ENCODE results near the gene MCRIP1. TPM values are rescaled to one million over a fixed set of nuclear protein-coding genes. Genes with fewer than 3 reads are reported as not detected.

The MCRIP1 gene
- total and polyA plus RNA-seq, 2 of the 13 experiments (the other 11 are each of a cell fraction or from before 2014, with no cell fraction given), result 79.7 to 84.9 TPM

DNA sequence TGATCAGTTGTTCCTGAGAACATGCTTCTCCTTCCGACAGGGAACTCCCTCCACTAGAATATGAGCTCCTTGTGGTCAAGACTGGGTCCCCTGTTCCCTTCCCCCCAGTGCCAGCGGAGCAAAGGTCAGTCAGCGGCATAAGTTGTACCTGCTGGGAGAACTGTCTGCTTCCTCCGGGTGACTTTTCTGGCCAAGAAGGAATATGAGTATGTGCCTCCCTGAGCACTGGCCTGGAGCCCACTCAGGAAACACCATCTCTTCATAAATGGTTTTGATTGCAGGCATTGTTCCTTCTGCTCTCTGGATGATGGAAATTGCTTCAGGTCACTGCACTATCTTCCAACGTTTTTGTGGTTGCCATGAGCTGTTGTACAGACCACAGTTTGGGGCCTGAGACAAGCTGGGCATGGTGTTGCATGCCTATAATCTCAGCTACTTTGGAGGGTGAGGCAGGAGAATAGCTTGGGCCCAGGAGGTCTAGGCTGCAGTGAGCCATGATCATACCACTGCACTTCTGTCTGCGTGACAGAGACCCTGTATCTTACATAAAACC is 30.1 kb upstream of the MCRIP1 start (continued):
- TF ChIP-seq, protein P1, sequence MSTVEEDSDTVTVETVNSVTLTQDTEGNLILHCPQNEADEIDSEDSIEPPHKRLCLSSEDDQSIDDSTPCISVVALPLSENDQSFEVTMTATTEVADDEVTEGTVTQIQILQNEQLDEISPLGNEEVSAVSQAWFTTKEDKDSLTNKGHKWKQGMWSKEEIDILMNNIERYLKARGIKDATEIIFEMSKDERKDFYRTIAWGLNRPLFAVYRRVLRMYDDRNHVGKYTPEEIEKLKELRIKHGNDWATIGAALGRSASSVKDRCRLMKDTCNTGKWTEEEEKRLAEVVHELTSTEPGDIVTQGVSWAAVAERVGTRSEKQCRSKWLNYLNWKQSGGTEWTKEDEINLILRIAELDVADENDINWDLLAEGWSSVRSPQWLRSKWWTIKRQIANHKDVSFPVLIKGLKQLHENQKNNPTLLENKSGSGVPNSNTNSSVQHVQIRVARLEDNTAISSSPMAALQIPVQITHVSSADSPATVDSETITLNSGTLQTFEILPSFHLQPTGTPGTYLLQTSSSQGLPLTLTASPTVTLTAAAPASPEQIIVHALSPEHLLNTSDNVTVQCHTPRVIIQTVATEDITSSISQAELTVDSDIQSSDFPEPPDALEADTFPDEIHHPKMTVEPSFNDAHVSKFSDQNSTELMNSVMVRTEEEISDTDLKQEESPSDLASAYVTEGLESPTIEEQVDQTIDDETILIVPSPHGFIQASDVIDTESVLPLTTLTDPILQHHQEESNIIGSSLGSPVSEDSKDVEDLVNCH (CRISPR knock-in tag; IDR thresholded peaks at IDR 0.05), result 0 out of 2 replicates have a peak, but pooled peaks have one; percentile 56
- TF ChIP-seq ZNF772 (CRISPR knock-in tag; IDR thresholded peaks at IDR 0.05), result no peak
- TF ChIP-seq TOE1 (CRISPR knock-in tag; IDR thresholded peaks at IDR 0.05), result no peak
- TF ChIP-seq SALL2 (CRISPR knock-in tag; IDR thresholded peaks at IDR 0.05), result no peak
- TF ChIP-seq, protein P2, sequence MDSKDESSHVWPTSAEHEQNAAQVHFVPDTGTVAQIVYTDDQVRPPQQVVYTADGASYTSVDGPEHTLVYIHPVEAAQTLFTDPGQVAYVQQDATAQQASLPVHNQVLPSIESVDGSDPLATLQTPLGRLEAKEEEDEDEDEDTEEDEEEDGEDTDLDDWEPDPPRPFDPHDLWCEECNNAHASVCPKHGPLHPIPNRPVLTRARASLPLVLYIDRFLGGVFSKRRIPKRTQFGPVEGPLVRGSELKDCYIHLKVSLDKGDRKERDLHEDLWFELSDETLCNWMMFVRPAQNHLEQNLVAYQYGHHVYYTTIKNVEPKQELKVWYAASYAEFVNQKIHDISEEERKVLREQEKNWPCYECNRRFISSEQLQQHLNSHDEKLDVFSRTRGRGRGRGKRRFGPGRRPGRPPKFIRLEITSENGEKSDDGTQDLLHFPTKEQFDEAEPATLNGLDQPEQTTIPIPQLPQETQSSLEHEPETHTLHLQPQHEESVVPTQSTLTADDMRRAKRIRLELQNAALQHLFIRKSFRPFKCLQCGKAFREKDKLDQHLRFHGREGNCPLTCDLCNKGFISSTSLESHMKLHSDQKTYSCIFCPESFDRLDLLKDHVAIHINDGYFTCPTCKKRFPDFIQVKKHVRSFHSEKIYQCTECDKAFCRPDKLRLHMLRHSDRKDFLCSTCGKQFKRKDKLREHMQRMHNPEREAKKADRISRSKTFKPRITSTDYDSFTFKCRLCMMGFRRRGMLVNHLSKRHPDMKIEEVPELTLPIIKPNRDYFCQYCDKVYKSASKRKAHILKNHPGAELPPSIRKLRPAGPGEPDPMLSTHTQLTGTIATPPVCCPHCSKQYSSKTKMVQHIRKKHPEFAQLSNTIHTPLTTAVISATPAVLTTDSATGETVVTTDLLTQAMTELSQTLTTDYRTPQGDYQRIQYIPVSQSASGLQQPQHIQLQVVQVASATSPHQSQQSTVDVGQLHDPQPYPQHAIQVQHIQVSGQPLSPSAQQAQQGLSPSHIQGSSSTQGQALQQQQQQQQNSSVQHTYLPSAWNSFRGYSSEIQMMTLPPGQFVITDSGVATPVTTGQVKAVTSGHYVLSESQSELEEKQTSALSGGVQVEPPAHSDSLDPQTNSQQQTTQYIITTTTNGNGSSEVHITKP (CRISPR knock-in tag; IDR thresholded peaks at IDR 0.05; ENCODE audit: low read depth), result no peak
- 0 out of 2 replicates have a peak, but pooled peaks have one; percentile 78 for TF ChIP-seq GTF3A (CRISPR knock-in tag; conservative IDR thresholded peaks at IDR 0.05)
- 0 out of 2 replicates have a peak, but pooled peaks have one; percentile 65 for TF ChIP-seq SMAD1 (CRISPR knock-in tag; IDR thresholded peaks at IDR 0.05; ENCODE audit: borderline replicate concordance, low read depth)
- TF ChIP-seq DPF2 (CRISPR knock-in tag; IDR thresholded peaks at IDR 0.05; ENCODE audit: borderline replicate concordance, low read depth), result 0 out of 2 replicates have a peak, but pooled peaks have one; percentile 26
- TF ChIP-seq ZNF350 (CRISPR knock-in tag; IDR thresholded peaks at IDR 0.05; ENCODE audit: borderline replicate concordance, low read depth), result 0 out of 2 replicates have a peak, but pooled peaks have one; percentile 29
- TF ChIP-seq SSRP1 (CRISPR knock-in tag; IDR thresholded peaks at IDR 0.05), result peak; percentile 24; the same call in 1 of the 2 replicates
- no peak for TF ChIP-seq ZNF614 (CRISPR knock-in tag; IDR thresholded peaks at IDR 0.05; ENCODE audit: borderline replicate concordance)
- 0 out of 2 replicates have a peak, but pooled peaks have one; percentile 27 for TF ChIP-seq ZFP82 (CRISPR knock-in tag; IDR thresholded peaks at IDR 0.05; ENCODE audit: borderline replicate concordance)
- TF ChIP-seq, protein P3, sequence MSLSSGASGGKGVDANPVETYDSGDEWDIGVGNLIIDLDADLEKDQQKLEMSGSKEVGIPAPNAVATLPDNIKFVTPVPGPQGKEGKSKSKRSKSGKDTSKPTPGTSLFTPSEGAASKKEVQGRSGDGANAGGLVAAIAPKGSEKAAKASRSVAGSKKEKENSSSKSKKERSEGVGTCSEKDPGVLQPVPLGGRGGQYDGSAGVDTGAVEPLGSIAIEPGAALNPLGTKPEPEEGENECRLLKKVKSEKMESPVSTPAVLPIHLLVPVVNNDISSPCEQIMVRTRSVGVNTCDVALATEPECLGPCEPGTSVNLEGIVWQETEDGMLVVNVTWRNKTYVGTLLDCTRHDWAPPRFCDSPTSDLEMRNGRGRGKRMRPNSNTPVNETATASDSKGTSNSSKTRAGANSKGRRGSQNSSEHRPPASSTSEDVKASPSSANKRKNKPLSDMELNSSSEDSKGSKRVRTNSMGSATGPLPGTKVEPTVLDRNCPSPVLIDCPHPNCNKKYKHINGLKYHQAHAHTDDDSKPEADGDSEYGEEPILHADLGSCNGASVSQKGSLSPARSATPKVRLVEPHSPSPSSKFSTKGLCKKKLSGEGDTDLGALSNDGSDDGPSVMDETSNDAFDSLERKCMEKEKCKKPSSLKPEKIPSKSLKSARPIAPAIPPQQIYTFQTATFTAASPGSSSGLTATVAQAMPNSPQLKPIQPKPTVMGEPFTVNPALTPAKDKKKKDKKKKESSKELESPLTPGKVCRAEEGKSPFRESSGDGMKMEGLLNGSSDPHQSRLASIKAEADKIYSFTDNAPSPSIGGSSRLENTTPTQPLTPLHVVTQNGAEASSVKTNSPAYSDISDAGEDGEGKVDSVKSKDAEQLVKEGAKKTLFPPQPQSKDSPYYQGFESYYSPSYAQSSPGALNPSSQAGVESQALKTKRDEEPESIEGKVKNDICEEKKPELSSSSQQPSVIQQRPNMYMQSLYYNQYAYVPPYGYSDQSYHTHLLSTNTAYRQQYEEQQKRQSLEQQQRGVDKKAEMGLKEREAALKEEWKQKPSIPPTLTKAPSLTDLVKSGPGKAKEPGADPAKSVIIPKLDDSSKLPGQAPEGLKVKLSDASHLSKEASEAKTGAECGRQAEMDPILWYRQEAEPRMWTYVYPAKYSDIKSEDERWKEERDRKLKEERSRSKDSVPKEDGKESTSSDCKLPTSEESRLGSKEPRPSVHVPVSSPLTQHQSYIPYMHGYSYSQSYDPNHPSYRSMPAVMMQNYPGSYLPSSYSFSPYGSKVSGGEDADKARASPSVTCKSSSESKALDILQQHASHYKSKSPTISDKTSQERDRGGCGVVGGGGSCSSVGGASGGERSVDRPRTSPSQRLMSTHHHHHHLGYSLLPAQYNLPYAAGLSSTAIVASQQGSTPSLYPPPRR (CRISPR knock-in tag; IDR thresholded peaks at IDR 0.05; ENCODE audit: borderline replicate concordance), result 0 out of 2 replicates have a peak, but pooled peaks have one; percentile 10
- peak; percentile 73; the same call in 1 of the 2 replicates for TF ChIP-seq ZBTB38 (CRISPR knock-in tag; IDR thresholded peaks at IDR 0.05)
- TF ChIP-seq, protein P4, sequence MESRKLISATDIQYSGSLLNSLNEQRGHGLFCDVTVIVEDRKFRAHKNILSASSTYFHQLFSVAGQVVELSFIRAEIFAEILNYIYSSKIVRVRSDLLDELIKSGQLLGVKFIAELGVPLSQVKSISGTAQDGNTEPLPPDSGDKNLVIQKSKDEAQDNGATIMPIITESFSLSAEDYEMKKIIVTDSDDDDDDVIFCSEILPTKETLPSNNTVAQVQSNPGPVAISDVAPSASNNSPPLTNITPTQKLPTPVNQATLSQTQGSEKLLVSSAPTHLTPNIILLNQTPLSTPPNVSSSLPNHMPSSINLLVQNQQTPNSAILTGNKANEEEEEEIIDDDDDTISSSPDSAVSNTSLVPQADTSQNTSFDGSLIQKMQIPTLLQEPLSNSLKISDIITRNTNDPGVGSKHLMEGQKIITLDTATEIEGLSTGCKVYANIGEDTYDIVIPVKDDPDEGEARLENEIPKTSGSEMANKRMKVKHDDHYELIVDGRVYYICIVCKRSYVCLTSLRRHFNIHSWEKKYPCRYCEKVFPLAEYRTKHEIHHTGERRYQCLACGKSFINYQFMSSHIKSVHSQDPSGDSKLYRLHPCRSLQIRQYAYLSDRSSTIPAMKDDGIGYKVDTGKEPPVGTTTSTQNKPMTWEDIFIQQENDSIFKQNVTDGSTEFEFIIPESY (CRISPR knock-in tag; IDR thresholded peaks at IDR 0.05), result peak; percentile 84
